ENCODE measurements around the gene CXCR4.

The CXCR4 gene

GRCh38 chr2:136149011-136149410 lies 31.1 kb upstream of the CXCR4 start:
- H3K4me3 ChIP-seq (ENCODE audit: low read depth, low read length) = no peak overlapping the region
- no peak for DNase-seq (ENCODE audit: low read depth, low spot score)
- TF ChIP-seq CTCF (IDR thresholded peaks at IDR 0.05; ENCODE audit: low read depth, low read length) = no peak
- in situ Hi-C loops (cut with HindIII; ENCODE audit: low sequenced_read_pairs) = no loop called here

GRCh38 chr2:136146564-136146963 lies 28.6 kb upstream of the CXCR4 start:
- no peak for TF ChIP-seq CTCF (IDR thresholded peaks at IDR 0.05; ENCODE audit: low read depth, low read length)
- in situ Hi-C loops (cut with HindIII; ENCODE audit: low sequenced_read_pairs) = no loop called here
- no peak for DNase-seq (ENCODE audit: low read depth, low spot score)
- H3K4me3 ChIP-seq (ENCODE audit: low read depth, low read length) = no peak overlapping the region

GRCh38 chr2:136143603-136144451 lies 25.9 kb upstream of the CXCR4 start:
- in situ Hi-C loops (cut with HindIII; ENCODE audit: low sequenced_read_pairs) = no loop called here
- no peak for TF ChIP-seq CTCF (IDR thresholded peaks at IDR 0.05; ENCODE audit: low read depth, low read length)
- no peak for DNase-seq (ENCODE audit: low read depth, low spot score)
- H3K4me3 ChIP-seq (ENCODE audit: low read depth, low read length) = no peak overlapping the region

GRCh38 chr2:136141510-136142149 lies 23.7 kb upstream of the CXCR4 start:
- DNase-seq (ENCODE audit: low read depth, low spot score) = no peak
- in situ Hi-C loops (cut with HindIII; ENCODE audit: low sequenced_read_pairs) = no loop called here
- no peak overlapping the region for H3K4me3 ChIP-seq (ENCODE audit: low read depth, low read length)
- no peak for TF ChIP-seq CTCF (IDR thresholded peaks at IDR 0.05; ENCODE audit: low read depth, low read length)

- DNase-seq (ENCODE audit: low read depth, low spot score) = no peak
- no peak for TF ChIP-seq CTCF (IDR thresholded peaks at IDR 0.05; ENCODE audit: low read depth, low read length)
- in situ Hi-C loops (cut with HindIII; ENCODE audit: low sequenced_read_pairs) = no loop called here
- no peak overlapping the region for H3K4me3 ChIP-seq (ENCODE audit: low read depth, low read length)
Measured at GRCh38 chr2:136139631-136140030, 21.7 kb upstream of the CXCR4 start.

- in situ Hi-C loops (cut with HindIII; ENCODE audit: low sequenced_read_pairs) = no loop called here
- DNase-seq (ENCODE audit: low read depth, low spot score) = no peak
- no peak overlapping the region for H3K4me3 ChIP-seq (ENCODE audit: low read depth, low read length)
- no peak for TF ChIP-seq CTCF (IDR thresholded peaks at IDR 0.05; ENCODE audit: low read depth, low read length)
Measured at GRCh38 chr2:136137982-136138381, 20.0 kb upstream of the CXCR4 start.
